Loucy (cell line): ENCODE results near the gene PPFIBP1.

Source experiments
- CTCF ChIP-seq: fragments of 200-600 bp; sonication (generic); conservative IDR thresholded peaks from 2 replicates; pipeline ENCODE4 v1.5.1; 2014; ENCODE audit warnings: mild to moderate bottlenecking, antibody characterized with exemption, low read length
- EZH2phosphoT487 ChIP-seq: fragments of 200-600 bp; IDR thresholded peaks from 2 replicates; pipeline ENCODE4 v1.6.1; 2018; ENCODE audit warnings: antibody characterized with exemption, mild to moderate bottlenecking, moderate library complexity, borderline replicate concordance

GRCh38 chr12:27552235-27552634 lies 28.2 kb downstream of the PPFIBP1 start:
- TF ChIP-seq CTCF (no peak), EZH2phosphoT487 (no peak)
